GM18507 (cell line): ENCODE results near the gene TSSC4.
"Not testable (repeated sequence)": the region's sequence is repeated elsewhere in the genome, so short reads cannot be mapped to it uniquely, and the experiment has no call there.

Experiments
- DNase-seq: peaks from one replicate; pipeline ENCODE4 v3.0.0; 2011; ENCODE audit warnings: low read depth; ENCODE audit not compliant: insufficient read length; ENCODE audit errors: extremely low spot score
- FAIRE-seq: peaks from 2 replicates; lab custom pipeline; 2011; peaks lifted over from hg19 to GRCh38; lab: Jason Lieb, UNC

TSSC4 gene

DNA sequence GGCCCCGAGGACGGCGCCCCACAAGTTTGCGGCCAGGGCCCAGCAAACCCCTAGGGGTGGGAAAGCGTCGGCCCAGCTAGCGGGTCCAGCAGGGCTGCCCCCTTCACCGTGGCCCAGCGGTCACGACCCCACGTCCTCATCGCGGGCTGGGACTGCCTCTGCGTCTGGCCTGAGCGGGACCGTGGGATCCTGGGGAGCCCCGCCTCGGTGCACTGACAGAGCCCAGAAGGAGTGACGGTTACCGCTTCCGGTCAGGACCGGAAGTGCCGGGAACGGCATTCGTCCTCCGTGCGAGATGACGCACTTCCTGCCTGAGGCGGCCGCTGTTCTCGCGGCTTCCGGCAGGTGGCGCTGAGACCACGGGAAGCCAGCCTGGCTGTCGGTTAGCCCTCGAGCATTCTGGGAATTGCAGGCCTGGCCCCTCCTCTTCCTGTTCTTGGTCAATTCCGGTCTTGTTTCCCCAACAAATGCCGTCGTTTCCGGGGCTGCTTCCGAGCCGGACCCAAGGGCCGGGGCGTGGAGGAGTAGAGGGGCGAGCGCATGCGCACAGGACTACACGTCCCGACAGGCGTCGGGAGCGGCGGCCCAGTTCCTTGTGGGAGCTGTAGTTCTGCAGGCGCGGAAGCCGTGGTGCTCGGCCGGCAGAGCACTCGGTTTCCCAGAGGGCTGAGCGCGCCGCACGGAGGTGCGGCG lies at the start of gene TSSC4:
TSS of gene TSSC4 (plus strand) at position 682 of the 693 bp plus-strand sequence. CDS start 1,884 bp downstream, outside the sequence.
- peak; percentile 100 for DNase-seq
- peak; percentile 100 for FAIRE-seq

DNA sequence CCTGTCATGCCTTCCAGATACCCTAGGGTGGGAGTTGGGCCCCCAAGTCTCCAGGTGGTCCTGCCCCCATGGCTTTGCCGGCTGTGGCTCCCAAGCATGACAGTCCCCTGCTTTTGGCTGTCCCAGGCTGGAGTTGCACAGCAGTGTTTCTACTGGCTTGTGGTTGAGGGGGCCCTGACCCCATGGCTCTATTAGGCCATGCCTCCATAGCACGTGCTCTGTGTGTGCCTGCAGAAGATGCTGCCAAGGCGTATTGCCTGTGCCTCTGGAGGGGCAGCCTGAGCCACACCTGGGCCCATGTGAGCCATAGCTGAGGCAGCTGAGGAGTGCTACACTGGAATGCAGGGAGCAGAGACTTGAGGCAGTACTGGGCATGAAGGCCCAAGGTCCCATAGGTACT lies 48.8 kb upstream of the TSSC4 start:
- FAIRE-seq (no peak), DNase-seq (no peak)

DNA sequence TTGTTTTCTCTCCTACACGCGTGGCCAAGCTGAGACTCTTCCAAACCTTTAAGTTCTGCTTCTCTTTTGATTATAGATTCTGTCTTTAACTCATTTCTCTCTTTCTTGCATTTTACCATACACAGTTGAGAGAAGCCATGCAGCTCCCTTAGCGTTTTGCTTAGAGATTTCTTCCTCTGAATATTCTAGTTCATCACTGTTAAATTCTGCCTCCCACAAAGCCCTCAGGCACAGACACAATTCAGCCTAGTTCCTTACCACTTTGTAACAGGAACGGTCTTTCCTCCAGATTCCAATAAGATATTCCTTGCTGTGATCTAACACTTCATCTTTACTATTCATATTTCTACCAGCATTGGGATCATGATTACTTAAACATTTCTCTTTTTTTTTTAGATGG lies 48.1 kb upstream of the TSSC4 start:
- DNase-seq, result no peak
- FAIRE-seq, result no peak

DNA sequence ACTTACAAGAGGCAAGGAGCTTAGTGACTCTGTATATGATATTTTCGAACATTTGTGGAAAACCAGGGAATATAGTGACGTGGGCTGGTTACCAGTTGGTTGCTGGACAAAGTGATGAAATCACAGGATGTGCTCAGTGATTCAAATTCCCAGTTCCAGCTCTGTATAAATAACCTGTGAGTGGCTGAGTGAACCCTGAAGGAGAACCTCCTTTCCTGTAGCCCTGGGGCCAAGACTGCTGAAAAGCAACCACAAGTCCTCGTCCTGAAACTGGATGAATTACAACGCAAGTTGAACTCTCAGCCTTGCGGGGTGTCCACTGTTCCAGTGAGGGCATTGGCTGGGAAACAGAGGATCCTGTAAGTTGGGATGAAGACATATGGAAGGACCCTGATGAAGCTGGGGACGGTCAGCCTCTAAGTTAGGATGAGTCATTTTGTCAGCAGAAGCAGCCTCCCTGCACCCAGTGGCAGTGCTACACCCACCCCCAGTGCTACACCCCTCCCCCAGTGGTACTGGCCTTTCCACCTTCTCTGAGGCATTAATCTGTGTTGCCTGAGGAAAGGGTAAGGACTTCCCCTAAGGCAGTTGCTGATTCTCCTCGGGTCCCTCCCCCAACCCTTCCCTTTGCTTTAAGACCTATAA lies 45.4 kb upstream of the TSSC4 start:
- DNase-seq (no peak), FAIRE-seq (no peak)

DNA sequence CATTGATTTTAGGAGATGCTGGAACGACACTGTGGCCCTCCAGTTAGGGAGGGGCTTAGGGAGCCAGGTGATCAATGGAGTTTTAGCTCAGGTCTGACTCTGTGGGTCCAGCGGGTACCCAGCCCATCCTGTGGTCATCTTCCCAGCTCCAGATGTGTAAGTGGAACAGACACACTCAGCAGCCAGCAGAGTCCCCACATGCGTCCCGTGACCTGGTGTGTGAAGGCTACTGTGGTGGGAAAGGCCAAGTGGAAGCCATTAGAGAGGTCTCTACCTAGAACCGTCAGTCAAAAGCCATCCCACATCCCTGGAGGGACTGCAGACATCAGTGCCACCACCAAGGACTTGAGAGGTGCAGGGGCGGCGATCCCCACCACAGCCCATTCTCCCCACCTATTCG lies 43.3 kb upstream of the TSSC4 start:
- DNase-seq, result no peak
- no peak for FAIRE-seq

DNA sequence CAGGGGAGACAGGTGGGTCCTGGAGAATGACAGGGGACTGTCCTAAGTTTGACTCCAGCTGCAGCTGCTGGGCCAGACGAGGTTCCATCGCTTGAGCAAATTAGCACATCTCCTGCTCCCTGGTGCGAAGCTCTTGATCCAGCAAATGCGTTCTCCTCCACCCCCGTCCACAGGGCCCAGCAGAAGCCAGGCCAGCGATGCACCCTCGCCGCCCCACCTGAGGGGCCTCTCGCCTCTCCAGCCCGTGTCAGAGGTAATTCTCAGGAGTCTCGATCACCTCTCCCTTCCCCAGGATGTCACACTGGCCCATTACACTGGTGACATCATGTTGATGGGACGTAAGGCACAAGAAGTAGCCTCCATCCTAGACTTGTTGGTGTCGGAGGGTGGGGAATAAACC lies 42.9 kb upstream of the TSSC4 start:
- FAIRE-seq, DNase-seq: not testable (repeated sequence)

DNA sequence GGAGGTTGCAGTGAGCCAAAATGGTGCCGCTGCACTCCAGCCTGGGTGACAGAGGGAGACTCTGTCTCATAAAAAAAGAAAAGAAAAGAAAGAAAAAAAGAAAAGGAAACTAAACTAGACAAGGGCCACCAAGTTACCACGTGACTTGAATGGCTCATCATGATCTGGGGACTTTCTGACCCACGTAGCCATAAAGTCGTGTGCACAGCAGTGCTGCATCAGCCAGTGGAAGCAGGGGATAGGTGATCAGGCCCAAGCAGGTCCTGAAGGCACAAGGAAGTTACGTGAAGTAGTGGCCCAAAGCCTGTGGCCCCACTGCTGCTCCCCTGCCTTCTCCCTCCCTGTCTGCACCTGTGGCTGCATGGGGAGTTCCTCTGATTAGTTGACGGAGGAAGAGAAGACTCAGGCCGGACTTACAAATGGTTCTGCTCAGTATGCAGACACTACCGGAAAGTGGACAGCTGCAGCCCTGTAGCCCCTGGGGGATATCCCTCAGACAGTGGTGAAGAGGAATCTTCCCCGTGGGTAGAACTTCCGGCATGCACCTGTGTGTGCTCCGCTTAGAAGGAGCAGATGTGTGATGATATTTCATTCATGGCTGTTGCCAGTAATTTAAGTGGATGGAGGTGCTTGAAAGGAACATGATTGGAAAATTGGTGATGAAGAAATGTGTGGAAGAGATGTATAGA lies 41.7 kb upstream of the TSSC4 start:
- FAIRE-seq, result no peak
- no peak for DNase-seq

DNA sequence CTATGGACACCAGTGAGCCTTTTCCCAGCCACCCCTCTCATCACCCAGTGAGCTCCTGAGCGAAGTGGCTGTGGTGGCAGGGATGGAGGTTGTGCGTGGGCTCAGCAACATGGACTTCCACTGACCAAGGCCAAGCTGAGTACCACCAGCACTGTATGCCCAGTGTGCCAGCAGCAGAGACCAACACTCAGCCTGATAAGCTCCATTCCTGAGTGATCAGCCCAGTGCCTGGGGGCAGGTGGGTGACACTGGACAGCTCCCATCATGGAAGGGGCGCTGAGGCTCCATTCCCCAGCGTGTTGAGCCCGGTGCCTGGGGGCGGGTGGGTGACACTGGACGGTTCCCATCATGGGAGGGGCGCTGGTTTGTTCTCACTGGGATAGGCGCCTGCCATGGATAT lies 41.0 kb upstream of the TSSC4 start:
- DNase-seq, result no peak
- no peak for FAIRE-seq

DNA sequence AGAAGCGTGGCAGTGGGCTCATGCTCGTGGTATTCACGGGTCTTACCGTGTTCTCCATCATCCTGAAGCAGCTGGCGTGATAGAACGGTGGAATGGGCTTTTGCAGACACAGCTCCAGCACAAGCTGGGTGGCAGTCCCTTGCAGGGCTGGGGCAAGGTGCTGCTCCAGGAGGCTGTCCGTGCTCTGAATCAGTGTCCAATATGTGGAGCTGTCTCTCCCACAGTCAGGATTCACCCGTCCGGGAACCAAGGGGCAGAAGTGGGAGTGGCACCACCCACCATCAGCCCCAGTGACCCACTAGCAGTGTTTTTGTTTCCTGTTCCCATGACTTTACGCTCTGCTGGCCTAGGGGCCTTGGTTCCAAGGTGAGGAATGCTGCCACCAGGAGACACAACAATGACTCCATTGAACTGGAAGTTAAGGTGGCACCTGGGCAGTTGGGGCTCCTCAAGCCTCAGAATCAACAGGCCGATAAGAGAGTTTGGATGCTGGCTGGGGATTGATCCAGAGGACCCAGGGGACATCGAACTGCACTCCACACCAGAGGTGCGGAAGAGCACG lies 40.4 kb upstream of the TSSC4 start:
- DNase-seq, result no peak
- FAIRE-seq, result no peak

DNA sequence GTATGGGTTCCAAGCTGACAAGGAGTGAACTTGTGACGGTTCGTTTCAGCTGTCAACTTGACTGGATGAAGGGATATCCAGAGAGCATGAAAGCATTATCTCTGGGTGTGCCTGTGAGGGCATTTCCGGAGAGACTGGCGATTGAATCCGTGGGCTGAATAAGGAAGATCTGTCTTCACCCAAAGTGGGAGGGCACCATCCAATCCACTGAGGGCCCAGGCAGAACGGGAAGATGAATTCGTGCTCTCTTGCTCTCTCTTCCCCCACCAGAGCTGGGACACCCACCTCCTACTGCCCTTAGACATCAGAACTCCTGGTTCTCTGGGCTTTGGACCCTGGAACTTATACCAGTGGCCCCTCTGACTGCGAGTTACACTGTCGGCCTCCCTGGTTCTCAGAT lies 39.0 kb upstream of the TSSC4 start:
- DNase-seq (no peak), FAIRE-seq (no peak)

DNA sequence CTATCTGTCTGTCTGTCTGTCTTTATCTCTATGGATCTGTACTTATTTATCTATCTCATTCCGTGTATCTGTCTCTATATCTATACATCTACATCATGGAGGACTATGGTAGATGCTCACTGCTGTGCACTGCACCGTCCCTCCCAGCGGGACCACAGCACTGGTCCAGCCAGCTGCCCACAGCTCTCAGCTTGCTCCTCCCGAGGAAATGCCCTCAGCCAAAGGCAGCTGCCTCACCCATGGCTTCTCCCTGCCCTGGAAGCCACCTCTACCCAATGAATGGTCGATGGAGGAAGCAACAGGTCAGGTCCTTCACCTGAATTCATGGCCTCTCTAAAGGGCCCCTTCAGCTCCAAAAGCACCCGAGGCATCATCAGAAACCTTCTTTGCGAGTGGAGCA lies 38.1 kb upstream of the TSSC4 start:
- no peak for DNase-seq
- no peak for FAIRE-seq

DNA sequence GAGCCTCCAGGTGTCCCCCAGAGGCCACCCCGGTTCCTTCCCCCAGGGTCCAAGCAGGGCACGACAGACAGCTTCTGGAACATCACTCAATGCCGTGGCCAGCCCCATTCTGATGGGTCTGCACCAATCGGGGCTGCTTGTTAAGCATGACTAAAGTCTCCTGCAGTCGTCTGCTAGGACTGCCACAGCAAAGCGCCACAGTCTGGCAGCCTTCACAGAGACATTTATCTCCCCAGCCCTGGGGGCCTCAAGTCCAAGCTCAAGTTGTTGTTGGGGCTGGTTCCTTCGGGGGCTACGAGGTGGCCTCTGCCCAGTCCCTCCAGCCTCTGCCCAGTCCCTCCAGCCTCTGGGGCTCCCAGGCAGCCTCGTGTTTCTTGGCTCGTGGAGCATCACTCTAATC lies 37.4 kb upstream of the TSSC4 start:
- no peak for FAIRE-seq

DNA sequence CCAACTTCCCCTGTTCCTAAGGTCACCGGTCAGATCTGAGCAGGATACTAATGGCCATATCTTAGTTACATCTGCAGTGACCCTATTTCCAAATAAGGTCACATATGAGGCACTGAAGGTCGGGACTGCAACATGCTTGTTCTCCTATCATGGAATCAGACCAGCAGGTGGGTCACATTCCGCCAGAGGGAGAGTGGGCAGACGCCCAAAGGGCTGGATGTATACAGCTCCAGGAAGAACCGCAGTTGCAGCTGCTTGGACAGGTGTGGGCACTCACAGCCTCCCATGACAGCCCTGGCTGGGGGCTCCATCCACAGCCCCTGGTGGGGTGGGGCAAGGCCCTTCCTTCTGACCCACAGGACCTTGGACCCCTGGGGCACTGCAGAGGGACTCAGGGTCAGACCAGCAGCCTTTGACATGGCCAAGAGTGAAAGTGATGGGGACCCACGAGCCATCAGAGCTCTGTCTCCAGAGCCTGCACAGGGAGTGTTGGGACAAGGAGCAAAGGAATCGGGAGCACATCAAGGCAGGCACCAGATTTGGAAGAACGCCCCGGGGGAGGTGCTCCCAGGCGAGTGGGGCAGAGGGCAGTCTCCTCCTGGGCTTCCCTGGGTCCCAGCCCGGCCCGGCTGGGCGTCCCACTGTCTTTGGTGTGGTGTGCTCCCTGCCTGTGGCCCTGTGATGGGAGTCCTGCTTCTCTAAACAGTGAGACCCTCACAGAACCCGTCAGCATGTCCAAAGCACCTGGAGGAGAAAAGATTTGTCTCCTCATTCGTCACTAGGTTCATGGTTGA lies 36.8 kb upstream of the TSSC4 start:
- DNase-seq (no peak), FAIRE-seq (no peak)

More for the DNA sequence above, 37.4 kb upstream of the TSSC4 start:
- DNase-seq, result no peak

DNA sequence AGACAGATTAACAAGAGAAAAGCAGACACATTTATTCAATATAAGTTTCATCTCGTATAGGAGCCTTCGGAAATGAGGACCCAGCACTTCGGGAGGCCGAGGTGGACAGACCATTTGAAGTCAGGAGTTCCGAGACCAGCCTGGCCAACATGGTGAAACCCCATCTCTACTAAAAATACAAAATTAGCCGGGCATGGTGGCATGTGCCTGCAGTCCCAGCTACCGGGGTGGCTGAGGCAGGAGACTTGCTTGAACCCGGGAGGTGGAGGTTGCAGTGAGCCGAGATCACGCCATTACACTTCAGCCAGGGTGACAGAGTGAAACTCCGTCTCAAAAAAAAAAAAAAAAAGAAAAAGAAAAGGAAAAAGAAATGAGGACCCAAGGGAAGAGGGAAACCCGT lies 36.2 kb upstream of the TSSC4 start:
- FAIRE-seq, DNase-seq: not testable (repeated sequence)

DNA sequence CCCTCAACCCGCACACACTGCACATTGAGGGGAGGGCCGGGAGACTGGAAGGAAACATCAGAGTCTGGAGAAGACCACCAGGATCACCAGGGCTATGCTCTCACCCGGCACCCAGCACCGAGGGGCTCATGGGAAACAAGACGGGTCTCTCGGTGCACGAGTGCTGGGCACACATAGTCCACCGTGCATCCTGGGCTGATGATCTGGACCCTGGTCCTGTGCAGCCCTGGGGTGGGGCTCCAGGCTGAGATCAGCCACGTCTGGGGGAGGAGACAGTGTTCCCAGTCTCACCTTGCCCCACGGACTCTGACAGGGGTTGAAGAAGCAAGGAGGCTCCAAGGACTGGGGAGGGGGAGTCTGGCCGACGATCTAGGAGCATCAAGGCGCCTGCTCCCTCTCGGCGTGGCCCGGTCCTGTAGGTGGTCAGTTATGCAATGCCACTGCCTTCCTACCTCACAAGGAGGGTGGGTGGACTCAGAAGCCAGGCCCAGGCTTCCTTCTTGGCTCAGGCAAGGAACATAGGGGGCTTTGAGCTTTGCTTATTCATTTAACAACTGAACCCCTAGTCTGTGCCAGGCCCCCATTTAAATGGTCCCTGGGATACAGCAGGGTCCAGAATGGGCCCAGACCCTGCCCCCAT lies 34.9 kb upstream of the TSSC4 start:
- no peak for DNase-seq

DNA sequence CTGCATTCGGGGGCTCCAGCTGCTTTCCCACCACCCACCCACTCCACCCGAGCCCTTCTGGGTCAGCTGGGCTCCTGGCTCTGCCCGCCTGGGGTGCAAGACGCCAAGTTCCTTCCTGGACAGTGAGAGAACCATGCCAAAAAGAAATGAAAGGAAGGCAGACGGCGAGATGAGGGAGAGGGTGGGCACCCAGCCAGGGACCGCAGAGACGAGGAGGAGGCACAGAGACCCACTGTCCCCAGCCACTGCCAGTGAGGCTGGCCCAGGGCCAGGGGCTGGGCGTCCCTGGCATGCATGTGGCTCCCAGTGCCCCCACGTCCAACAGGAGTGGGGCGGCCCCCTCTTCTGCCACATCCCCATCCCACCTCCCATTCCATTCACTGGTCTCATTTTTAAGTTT lies 34.3 kb upstream of the TSSC4 start:
- FAIRE-seq, result no peak

More for the DNA sequence above, 34.9 kb upstream of the TSSC4 start:
- no peak for FAIRE-seq

DNA sequence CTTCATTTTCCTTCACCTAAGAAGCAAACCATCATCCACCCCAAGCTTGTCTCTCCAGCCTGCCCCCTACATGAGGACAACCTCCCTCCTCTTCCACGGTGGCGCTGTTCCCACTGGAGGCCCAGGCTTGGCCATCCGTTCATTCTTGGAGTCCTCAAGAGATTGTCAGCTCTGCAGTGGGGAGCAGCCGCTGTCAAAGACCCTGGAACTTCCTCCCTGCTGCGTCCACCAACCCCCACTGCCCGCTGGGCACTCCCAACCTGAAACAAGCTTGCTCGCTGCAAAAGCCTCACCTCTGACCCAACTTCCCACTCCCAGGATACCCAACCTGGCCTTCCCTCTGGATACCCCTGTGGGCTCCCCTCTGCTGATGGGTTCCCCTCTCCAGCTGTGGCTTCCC lies 33.8 kb upstream of the TSSC4 start:
- FAIRE-seq (no peak), DNase-seq (no peak)

More for the DNA sequence above, 34.3 kb upstream of the TSSC4 start:
- no peak for DNase-seq

DNA sequence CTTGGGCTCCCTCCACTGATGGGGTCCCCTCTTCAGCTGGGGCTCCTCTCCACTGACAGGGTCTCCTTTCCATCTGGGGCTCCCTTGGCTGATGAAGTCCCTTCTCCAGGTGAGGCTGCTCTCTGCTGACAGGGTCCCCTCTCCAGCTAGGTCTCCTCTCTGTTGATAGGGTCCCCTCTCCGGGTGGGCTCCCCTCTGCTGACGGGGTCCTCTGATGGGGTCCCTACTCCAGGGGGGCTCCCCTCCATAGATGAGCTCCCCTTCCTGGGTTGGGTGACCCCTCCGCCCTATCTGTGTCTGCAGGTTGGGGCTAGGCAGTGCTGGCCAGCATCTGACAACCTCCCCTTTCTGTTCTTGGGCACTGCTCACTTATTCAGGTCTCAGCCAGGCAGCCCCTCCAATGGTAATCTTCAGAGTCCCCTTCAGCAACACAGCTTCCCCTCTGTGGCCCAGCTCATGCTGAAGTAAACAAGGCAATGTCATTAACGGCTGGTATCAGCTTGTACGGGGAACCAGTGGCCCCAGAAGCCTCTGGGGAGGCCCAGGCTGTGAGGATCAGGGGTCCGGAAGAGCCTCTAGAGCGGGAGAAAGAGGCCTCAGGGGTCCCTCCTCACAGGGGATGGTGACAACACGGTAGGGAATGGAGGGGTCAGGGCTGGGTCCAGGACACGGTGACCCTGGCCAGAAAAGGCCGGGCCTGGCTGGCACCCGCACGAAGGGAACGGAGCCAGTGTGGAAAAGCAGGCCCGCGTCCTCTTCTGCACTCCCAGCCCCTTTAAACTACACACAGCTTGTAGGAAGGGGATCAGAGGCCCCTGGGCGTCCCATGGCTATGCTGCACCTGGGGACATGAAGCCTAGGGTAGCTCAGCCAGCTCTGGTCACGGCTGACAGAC lies 33.0 kb upstream of the TSSC4 start:
- FAIRE-seq, result no peak
- DNase-seq, result no peak
